Neural crest cell (in vitro differentiated cells): ENCODE results near the gene NAIF1. TPM values are rescaled to one million over a fixed set of nuclear protein-coding genes. Genes with fewer than 3 reads are reported as not detected.

Source experiments
- DNase-seq: peaks from one replicate; pipeline ENCODE4 v3.0.0; 2021; ENCODE audit warnings: low read depth, mixed read lengths, low spot score
- H3K27ac Mint-ChIP-seq: one replicate; pipeline ENCODE4 v1.8.0; 2021; ENCODE audit warnings: mild to moderate bottlenecking, mixed read lengths; ENCODE audit not compliant: unreplicated experiment
- H3K27me3 Mint-ChIP-seq: 2 replicates; pipeline ENCODE4 v1.8.0; 2021; ENCODE audit warnings: low read depth, mild to moderate bottlenecking, mixed read lengths
- H3K36me3 Mint-ChIP-seq: 2 replicates; pipeline ENCODE4 v1.8.0; 2021; ENCODE audit warnings: low read depth, mild to moderate bottlenecking, mixed read lengths
- H3K4me1 Mint-ChIP-seq: 2 replicates; pipeline ENCODE4 v1.8.0; 2021; ENCODE audit warnings: mixed read lengths
- H3K4me3 Mint-ChIP-seq: one replicate; pipeline ENCODE4 v1.8.0; 2021; ENCODE audit warnings: mild to moderate bottlenecking, mixed read lengths
- H3K9me3 Mint-ChIP-seq: 2 replicates; pipeline ENCODE4 v1.8.0; 2021; ENCODE audit warnings: mixed read lengths
- CTCF ChIP-seq: fragments of 200-600 bp; sonication (generic); conservative IDR thresholded peaks from 2 replicates; pipeline ENCODE4 v1.5.0; 2021; ENCODE audit warnings: antibody characterized with exemption, mild to moderate bottlenecking
- total RNA-seq: library from RNA; stranded (reverse); gene quantifications from 2 replicates; pipeline ENCODE4 v1.2.1, GENCODE V29; 2021

The NAIF1 gene
- total RNA-seq, 1 donor from 2014 or later, result 11.8 TPM

- no peak for DNase-seq
- Mint-ChIP-seq H3K36me3 (no peaks in the 10 kb centered on the region), H3K4me1 (peaks cover 31% of the 10 kb centered on the region), H3K4me3 (peak overlapping the region; percentile 34), H3K27ac (no peak overlapping the region), H3K27me3 (no peaks in the 10 kb centered on the region), H3K9me3 (no peaks in the 10 kb centered on the region)
- TF ChIP-seq CTCF, result no peak
These were observed 32.9 kb upstream of the NAIF1 start for GRCh38 chr9:128099932-128100491.

GRCh38 chr9:128099231-128099931 lies 32.3 kb upstream of the NAIF1 start:
- peaks cover 37% of the 10 kb centered on the region for H3K4me1 Mint-ChIP-seq
- H3K27me3 Mint-ChIP-seq, result no peaks in the 10 kb centered on the region
- H3K4me3 Mint-ChIP-seq, result peak overlapping the region; percentile 86
- no peaks in the 10 kb centered on the region for H3K36me3 Mint-ChIP-seq
- H3K9me3 Mint-ChIP-seq, result no peaks in the 10 kb centered on the region
- no peak for DNase-seq
- no peak for TF ChIP-seq CTCF
- H3K27ac Mint-ChIP-seq, result peak overlapping the region; percentile 99

GRCh38 chr9:128098297-128099230 lies 31.4 kb upstream of the NAIF1 start:
- H3K27me3 Mint-ChIP-seq, result no peaks in the 10 kb centered on the region
- DNase-seq, result peak; percentile 71
- no peaks in the 10 kb centered on the region for H3K36me3 Mint-ChIP-seq
- peaks cover 42% of the 10 kb centered on the region for H3K4me1 Mint-ChIP-seq
- TF ChIP-seq CTCF, result no peak
- H3K27ac Mint-ChIP-seq, result peak overlapping the region; percentile 99
- H3K4me3 Mint-ChIP-seq, result peak overlapping the region; percentile 86
- no peaks in the 10 kb centered on the region for H3K9me3 Mint-ChIP-seq

- no peak for DNase-seq
- peak overlapping the region; percentile 99 for H3K27ac Mint-ChIP-seq
- peak overlapping the region; percentile 86 for H3K4me3 Mint-ChIP-seq
- H3K4me1 Mint-ChIP-seq, result peaks cover 50% of the 10 kb centered on the region
- H3K27me3 Mint-ChIP-seq, result no peaks in the 10 kb centered on the region
- no peak for TF ChIP-seq CTCF
- H3K36me3 Mint-ChIP-seq, result no peaks in the 10 kb centered on the region
- H3K9me3 Mint-ChIP-seq, result no peaks in the 10 kb centered on the region
These were observed 30.6 kb upstream of the NAIF1 start for GRCh38 chr9:128097543-128098296.
